Measurements from ENCODE around the gene CCSAP.

DNA sequence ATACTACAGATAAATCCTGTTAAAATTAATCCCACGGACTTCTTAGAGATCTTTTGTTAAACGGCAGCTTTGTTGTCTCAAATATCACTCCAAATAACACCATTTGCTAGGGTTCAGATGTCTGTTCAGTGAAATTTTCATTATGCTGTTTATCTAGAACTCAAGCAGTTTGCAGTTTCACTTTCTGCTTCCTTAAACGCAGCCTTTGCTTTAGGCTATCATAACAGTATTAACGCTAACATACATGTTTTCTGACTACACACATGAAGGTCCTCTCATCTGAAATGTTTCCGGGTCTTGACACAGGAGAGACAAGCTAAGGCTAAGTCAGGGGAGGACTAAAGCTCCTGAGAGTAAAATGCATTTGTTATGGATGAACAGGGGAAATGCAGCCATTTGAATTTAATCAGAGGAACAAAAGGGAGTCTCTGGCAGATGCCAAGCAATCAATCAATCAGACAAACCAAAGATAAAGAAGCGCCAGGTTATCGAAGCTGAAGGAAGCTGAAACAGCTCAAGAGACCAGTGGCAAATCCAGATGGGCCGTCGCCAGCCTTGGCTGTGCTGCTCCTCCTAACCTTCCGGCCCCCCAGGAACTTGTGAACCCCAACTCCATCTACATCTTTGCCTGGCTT, 16.9 kb downstream of the CCSAP start:
- TF ChIP-seq, protein P1, sequence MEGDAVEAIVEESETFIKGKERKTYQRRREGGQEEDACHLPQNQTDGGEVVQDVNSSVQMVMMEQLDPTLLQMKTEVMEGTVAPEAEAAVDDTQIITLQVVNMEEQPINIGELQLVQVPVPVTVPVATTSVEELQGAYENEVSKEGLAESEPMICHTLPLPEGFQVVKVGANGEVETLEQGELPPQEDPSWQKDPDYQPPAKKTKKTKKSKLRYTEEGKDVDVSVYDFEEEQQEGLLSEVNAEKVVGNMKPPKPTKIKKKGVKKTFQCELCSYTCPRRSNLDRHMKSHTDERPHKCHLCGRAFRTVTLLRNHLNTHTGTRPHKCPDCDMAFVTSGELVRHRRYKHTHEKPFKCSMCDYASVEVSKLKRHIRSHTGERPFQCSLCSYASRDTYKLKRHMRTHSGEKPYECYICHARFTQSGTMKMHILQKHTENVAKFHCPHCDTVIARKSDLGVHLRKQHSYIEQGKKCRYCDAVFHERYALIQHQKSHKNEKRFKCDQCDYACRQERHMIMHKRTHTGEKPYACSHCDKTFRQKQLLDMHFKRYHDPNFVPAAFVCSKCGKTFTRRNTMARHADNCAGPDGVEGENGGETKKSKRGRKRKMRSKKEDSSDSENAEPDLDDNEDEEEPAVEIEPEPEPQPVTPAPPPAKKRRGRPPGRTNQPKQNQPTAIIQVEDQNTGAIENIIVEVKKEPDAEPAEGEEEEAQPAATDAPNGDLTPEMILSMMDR (conservative IDR thresholded peaks at IDR 0.05; ENCODE audit: low read length) = no peak
- no peak for TF ChIP-seq EZH2phosphoT487 (IDR thresholded peaks at IDR 0.05; ENCODE audit: borderline replicate concordance)

Data from Loucy (cell line).